Measurements from ENCODE around the gene AP1B1. TPM values are rescaled to one million over a fixed set of nuclear protein-coding genes. Genes with fewer than 3 reads are reported as not detected.

AP1B1 gene
- total RNA-seq, 1 donor from 2014 or later, result 77.9 TPM

GRCh38 chr22:29334696-29335344 lies 53.5 kb downstream of the AP1B1 start:
- Mint-ChIP-seq H3K27ac (ENCODE audit: unreplicated experiment) (no peak overlapping the region), H3K4me3 (ENCODE audit: unreplicated experiment) (no peak overlapping the region), H3K4me1 (ENCODE audit: low read depth, unreplicated experiment) (peaks cover 10% of the 10 kb centered on the region), H3K9me3 (ENCODE audit: unreplicated experiment) (peaks cover 3% of the 10 kb centered on the region), H3K27me3 (ENCODE audit: unreplicated experiment) (peaks cover 6% of the 10 kb centered on the region), H3K36me3 (ENCODE audit: unreplicated experiment) (peaks cover 8% of the 10 kb centered on the region)
- no peak for TF ChIP-seq CTCF (IDR thresholded peaks at IDR 0.05; ENCODE audit: partially characterized antibody, unreplicated experiment)
- no peak for DNase-seq

GRCh38 chr22:29334148-29334547 lies 54.2 kb downstream of the AP1B1 start:
- peaks cover 4% of the 10 kb centered on the region for H3K27me3 Mint-ChIP-seq (ENCODE audit: unreplicated experiment)
- peaks cover 14% of the 10 kb centered on the region for H3K4me1 Mint-ChIP-seq (ENCODE audit: low read depth, unreplicated experiment)
- peaks cover 4% of the 10 kb centered on the region for H3K36me3 Mint-ChIP-seq (ENCODE audit: unreplicated experiment)
- H3K9me3 Mint-ChIP-seq (ENCODE audit: unreplicated experiment), result no peaks in the 10 kb centered on the region
- TF ChIP-seq CTCF (IDR thresholded peaks at IDR 0.05; ENCODE audit: partially characterized antibody, unreplicated experiment), result no peak
- H3K27ac Mint-ChIP-seq (ENCODE audit: unreplicated experiment), result no peak overlapping the region
- H3K4me3 Mint-ChIP-seq (ENCODE audit: unreplicated experiment), result no peak overlapping the region
- DNase-seq, result no peak

- Mint-ChIP-seq H3K27ac (ENCODE audit: unreplicated experiment) (no peak overlapping the region), H3K36me3 (ENCODE audit: unreplicated experiment) (no peaks in the 10 kb centered on the region), H3K4me1 (ENCODE audit: low read depth, unreplicated experiment) (peaks cover 12% of the 10 kb centered on the region), H3K4me3 (ENCODE audit: unreplicated experiment) (no peak overlapping the region), H3K27me3 (ENCODE audit: unreplicated experiment) (peaks cover 4% of the 10 kb centered on the region), H3K9me3 (ENCODE audit: unreplicated experiment) (no peaks in the 10 kb centered on the region)
- TF ChIP-seq CTCF (IDR thresholded peaks at IDR 0.05; ENCODE audit: partially characterized antibody, unreplicated experiment), result no peak
- DNase-seq, result no peak
Observed at GRCh38 chr22:29332886-29333496, 55.4 kb downstream of the AP1B1 start.

GRCh38 chr22:29331658-29332300 lies 56.6 kb downstream of the AP1B1 start:
- no peak for TF ChIP-seq CTCF (IDR thresholded peaks at IDR 0.05; ENCODE audit: partially characterized antibody, unreplicated experiment)
- H3K9me3 Mint-ChIP-seq (ENCODE audit: unreplicated experiment), result peaks cover under 1% of the 10 kb centered on the region
- H3K4me1 Mint-ChIP-seq (ENCODE audit: low read depth, unreplicated experiment), result peaks cover 12% of the 10 kb centered on the region
- no peaks in the 10 kb centered on the region for H3K36me3 Mint-ChIP-seq (ENCODE audit: unreplicated experiment)
- peaks cover 2% of the 10 kb centered on the region for H3K27me3 Mint-ChIP-seq (ENCODE audit: unreplicated experiment)
- H3K27ac Mint-ChIP-seq (ENCODE audit: unreplicated experiment), result peak overlapping the region; percentile 48
- no peak overlapping the region for H3K4me3 Mint-ChIP-seq (ENCODE audit: unreplicated experiment)
- DNase-seq, result no peak

- Mint-ChIP-seq H3K9me3 (ENCODE audit: unreplicated experiment) (peaks cover 4% of the 10 kb centered on the region), H3K4me3 (ENCODE audit: unreplicated experiment) (no peak overlapping the region), H3K27ac (ENCODE audit: unreplicated experiment) (no peak overlapping the region), H3K27me3 (ENCODE audit: unreplicated experiment) (peaks cover 2% of the 10 kb centered on the region), H3K4me1 (ENCODE audit: low read depth, unreplicated experiment) (peaks cover 14% of the 10 kb centered on the region), H3K36me3 (ENCODE audit: unreplicated experiment) (no peaks in the 10 kb centered on the region)
- no peak for DNase-seq
- no peak for TF ChIP-seq CTCF (IDR thresholded peaks at IDR 0.05; ENCODE audit: partially characterized antibody, unreplicated experiment)
Observed at GRCh38 chr22:29331213-29331612, 57.2 kb downstream of the AP1B1 start.

Data from glutamatergic neuron (in vitro differentiated cells).